T-cell (primary cell): Measurements from ENCODE around the gene ZNF628. TPM values are rescaled to one million over a fixed set of nuclear protein-coding genes. Genes with fewer than 3 reads are reported as not detected.
A peak's percentile ranks its signal among the peaks of the same experiment; 100 is the strongest.

Experiments
- ATAC-seq, 4 experiments: fragments of 200-7000 bp in 3 of 4; fragments of 150-1000 bp in 1 of 4; cut with Tn5 transposase; replicated peaks in 1 of 4; 1 replicate in 3 of 4; 2 replicates in 1 of 4; pipeline ENCODE4 v1.10.0; 2021; ENCODE audit warnings: moderate library complexity in 3 of 4, mild to moderate bottlenecking in 2 of 4, moderate number of reproducible peaks in 1 of 4
- CTCF ChIA-PET, 2 donors: fragments of 300-600 bp; sonication (Branson Sonifier 250); formaldehyde crosslinking; loops; one replicate each; lab custom pipeline; 2022; ENCODE audit warnings: antibody characterized with exemption in 2 of 2; lab: Charles Lee
- POLR2A ChIA-PET, 2 donors: fragments of 300-600 bp; sonication (Branson Sonifier 250); formaldehyde crosslinking; loops; one replicate each; lab custom pipeline; 2022; ENCODE audit warnings: antibody characterized with exemption in 2 of 2; lab: Charles Lee
- DNase-seq, 35 experiments: peaks; one replicate each; pipeline versions ENCODE4 v3.0.0 to v3.0.0-alpha.2; 2013 to 2023
- H3K27ac ChIP-seq: one replicate; pipeline ENCODE4 v1.5.1; 2013; ENCODE audit warnings: low read length
- H3K27me3 ChIP-seq, 2 experiments: replicated peaks in 1 of 2; 1 replicate in 1 of 2; 2 replicates in 1 of 2; pipeline versions ENCODE4 v1.6.1 to v1.7.0; 2013; ENCODE audit warnings: low read length in 1 of 2, mixed read lengths in 1 of 2; ENCODE audit not compliant: control insufficient read depth in 2 of 2, insufficient read depth in 2 of 2; ENCODE audit errors: extremely low read depth in 1 of 2
- H3K36me3 ChIP-seq, 2 donors: 1 replicate in 1 of 2; 2 replicates in 1 of 2; pipeline versions ENCODE4 v1.6.1 to v1.7.0; 2013; ENCODE audit warnings: low read length in 1 of 2; ENCODE audit not compliant: control insufficient read depth in 2 of 2, insufficient read depth in 1 of 2; ENCODE audit errors: extremely low read depth in 1 of 2
- H3K4me1 ChIP-seq, 2 experiments: 1 replicate in 1 of 2; 2 replicates in 1 of 2; pipeline versions ENCODE4 v1.6.1 to v1.7.0; 2013; ENCODE audit warnings: low read length in 2 of 2, mixed read lengths in 1 of 2; ENCODE audit not compliant: insufficient read depth in 2 of 2, control insufficient read depth in 1 of 2; ENCODE audit errors: extremely low read depth in 1 of 2
- H3K4me3 ChIP-seq, 2 donors: 1 replicate in 1 of 2; 2 replicates in 1 of 2; pipeline versions ENCODE4 v1.5.1 to v1.7.0; 2013; ENCODE audit warnings: mild to moderate bottlenecking in 2 of 2, low read length in 1 of 2, moderate library complexity in 1 of 2; ENCODE audit not compliant: control insufficient read depth in 1 of 2; ENCODE audit errors: extremely low read depth in 1 of 2
- H3K9me3 ChIP-seq: 2 replicates; pipeline ENCODE4 v1.7.0; 2013
- H3K27ac Mint-ChIP-seq, 2 donors: one replicate each; pipeline ENCODE4 v1.8.0; 2020 to 2021; ENCODE audit warnings: mild to moderate bottlenecking in 2 of 2, mixed read lengths in 2 of 2
- H3K27me3 Mint-ChIP-seq, 2 donors: one replicate each; pipeline ENCODE4 v1.8.0; 2021 to 2022; ENCODE audit warnings: mixed read lengths in 2 of 2
- H3K36me3 Mint-ChIP-seq: one replicate; pipeline ENCODE4 v1.8.0; 2021; ENCODE audit warnings: mixed read lengths
- H3K4me1 Mint-ChIP-seq, 3 donors: one replicate each; pipeline ENCODE4 v1.8.0; 2020 to 2022; ENCODE audit warnings: mixed read lengths in 3 of 3, mild to moderate bottlenecking in 1 of 3
- H3K4me3 Mint-ChIP-seq, 3 donors: one replicate each; pipeline ENCODE4 v1.8.0; 2020 to 2022; ENCODE audit warnings: mild to moderate bottlenecking in 3 of 3, mixed read lengths in 3 of 3, moderate library complexity in 3 of 3
- H3K9me3 Mint-ChIP-seq, 3 donors: one replicate each; pipeline ENCODE4 v1.8.0; 2020 to 2022; ENCODE audit warnings: mixed read lengths in 3 of 3
- WGBS: methylation state at CpG from one replicate; pipeline ENCODE4 v1.1.5; 2013; ENCODE audit warnings: missing lambda C conversion rate; ENCODE audit not compliant: insufficient coverage; 5-methylcytosine and 5-hydroxymethylcytosine counted together
- total RNA-seq, 35 experiments: library from RNA in 6 of 35; stranded (reverse) in 6 of 35; fragments of 120-200 nt in 1 of 35; gene quantifications; one replicate each; pipeline versions ENCODE4 v1.2.1 to v1.2.4 and lab custom pipeline; 2013 to 2026

The ZNF628 gene
- total RNA-seq, result 10 to 100 TPM; 14.2 to 24.1 (median 16.2) TPM
- 4.9 TPM for total RNA-seq (2013)
- total RNA-seq (lab: John Stamatoyannopoulos, UW), result 3.9 to 38.5 (median 9.0) reads per million in 29 experiments

GRCh38 chr19:55476100-55476775 is at the start of gene ZNF628:
TSS of gene ZNF628 (plus strand) at chr19:55476617. CDS start at chr19:55479911, 3,294 bp downstream.
- DNase-seq (peak; percentile 96 to 99 (median 98)), ATAC-seq (peak; percentile 95)
- no peaks in the 10 kb centered on the region for H3K9me3 Mint-ChIP-seq
- H3K36me3 Mint-ChIP-seq, result peaks cover 8% of the 10 kb centered on the region
- CTCF ChIA-PET, result interaction anchor here (0.6 to 2.0 kb wide), 10 partner anchors 9 to 150 kb away, joined by 3 to 21 read pairs (median 6); partner anchors contain the start of genes FIZ1 (in 1 of the 2), ISOC2 (in 1 of the 2) and ZNF784 (in 1 of the 2)
- Histone ChIP-seq H3K27me3 (peaks cover 0 to 10% of the 10 kb centered on the region in 2 experiments), H3K9me3 (no peaks in the 10 kb centered on the region), H3K27ac (peak within 1 kb of the TSS; percentile 66), H3K4me3 (peak within 1 kb of the TSS; percentile 53 to 90), H3K36me3 (peaks cover 0 to 4% of the 10 kb centered on the region in 2 donors), H3K4me1 (peaks cover 2 to 24% of the 10 kb centered on the region in 2 experiments)
- H3K4me1 Mint-ChIP-seq, result peaks cover 26 to 34% (median 28%) of the 10 kb centered on the region in 3 donors
- POLR2A ChIA-PET, result interaction anchor here in 1 of 2 donors (0.6 to 1.6 kb wide), 5 partner anchors 15 to 397 kb away, joined by 4 to 13 read pairs (median 6); partner anchors contain the start of genes ISOC2 and ZNF784
- WGBS, result 2% methylated on average over 48 of the region's 61 CpGs
- peak within 1 kb of the TSS; percentile 82 to 86 (median 86) for H3K4me3 Mint-ChIP-seq
- H3K27ac Mint-ChIP-seq, result peak within 1 kb of the TSS; percentile 91 to 94
- H3K27me3 Mint-ChIP-seq, result no peaks in the 10 kb centered on the region

GRCh38 chr19:55431183-55431582 is 45.2 kb upstream of the ZNF628 start:
- ATAC-seq (no peak), DNase-seq (no peak)
- Histone ChIP-seq H3K4me3 (no peak overlapping the region), H3K27ac (no peak overlapping the region), H3K9me3 (no peaks in the 10 kb centered on the region), H3K27me3 (peaks cover 9 to 63% of the 10 kb centered on the region in 2 experiments), H3K4me1 (peaks cover 0 to 4% of the 10 kb centered on the region in 2 experiments), H3K36me3 (no peaks in the 10 kb centered on the region)
- Mint-ChIP-seq H3K36me3 (no peaks in the 10 kb centered on the region), H3K9me3 (no peaks in the 10 kb centered on the region), H3K4me3 (no peak overlapping the region), H3K27ac (peak overlapping the region in 1 of 2 donors; percentile 14), H3K4me1 (no peaks in the 10 kb centered on the region), H3K27me3 (peaks cover 29 to 37% of the 10 kb centered on the region in 2 donors)
- POLR2A ChIA-PET, result no interaction called here
- WGBS, result 82% methylated on average over 1 of the region's 1 CpG
- CTCF ChIA-PET, result no interaction called here

GRCh38 chr19:55432241-55432959 is 44.0 kb upstream of the ZNF628 start:
- WGBS, result 88% methylated on average over 10 of the region's 14 CpGs
- H3K9me3 Mint-ChIP-seq, result no peaks in the 10 kb centered on the region
- peaks cover 0 to 3% (median 0%) of the 10 kb centered on the region in 3 donors for H3K4me1 Mint-ChIP-seq
- H3K36me3 Mint-ChIP-seq, result no peaks in the 10 kb centered on the region
- Histone ChIP-seq H3K36me3 (no peaks in the 10 kb centered on the region), H3K4me1 (peaks cover 0 to 4% of the 10 kb centered on the region in 2 experiments), H3K27ac (no peak overlapping the region), H3K9me3 (no peaks in the 10 kb centered on the region), H3K4me3 (no peak overlapping the region), H3K27me3 (peaks cover 9 to 75% of the 10 kb centered on the region in 2 experiments)
- POLR2A ChIA-PET, result no interaction called here
- H3K27ac Mint-ChIP-seq, result no peak overlapping the region
- DNase-seq (no peak), ATAC-seq (no peak)
- CTCF ChIA-PET, result no interaction called here
- H3K4me3 Mint-ChIP-seq, result no peak overlapping the region
- peaks cover 38 to 46% of the 10 kb centered on the region in 2 donors for H3K27me3 Mint-ChIP-seq

- ChIA-PET CTCF (no interaction called here), POLR2A (no interaction called here)
- Histone ChIP-seq H3K4me1 (peaks cover 0 to 4% of the 10 kb centered on the region in 2 experiments), H3K27ac (no peak overlapping the region), H3K36me3 (no peaks in the 10 kb centered on the region), H3K4me3 (no peak overlapping the region), H3K9me3 (no peaks in the 10 kb centered on the region), H3K27me3 (peaks cover 9 to 83% of the 10 kb centered on the region in 2 experiments)
- no peaks in the 10 kb centered on the region for H3K9me3 Mint-ChIP-seq
- no peak for DNase-seq
- H3K4me1 Mint-ChIP-seq, result peaks cover 0 to 3% (median 0%) of the 10 kb centered on the region in 3 donors
- WGBS, result 24% methylated on average over 48 of the region's 48 CpGs
- ATAC-seq, result no peak
- no peak overlapping the region for H3K27ac Mint-ChIP-seq
- no peaks in the 10 kb centered on the region for H3K36me3 Mint-ChIP-seq
- peaks cover 39 to 53% of the 10 kb centered on the region in 2 donors for H3K27me3 Mint-ChIP-seq
- no peak overlapping the region for H3K4me3 Mint-ChIP-seq
These were observed 43.1 kb upstream of the ZNF628 start for GRCh38 chr19:55433292-55433691.

GRCh38 chr19:55434356-55434919 is 42.0 kb upstream of the ZNF628 start:
- Histone ChIP-seq H3K27ac (no peak overlapping the region), H3K9me3 (no peaks in the 10 kb centered on the region), H3K27me3 (peaks cover 15 to 83% of the 10 kb centered on the region in 2 experiments), H3K4me1 (peaks cover 0 to 2% of the 10 kb centered on the region in 2 experiments), H3K4me3 (no peak overlapping the region), H3K36me3 (no peaks in the 10 kb centered on the region)
- H3K4me1 Mint-ChIP-seq, result peaks cover 0 to 6% (median 3%) of the 10 kb centered on the region in 3 donors
- no peak for DNase-seq
- no peaks in the 10 kb centered on the region for H3K9me3 Mint-ChIP-seq
- no peak for ATAC-seq
- CTCF ChIA-PET, result no interaction called here
- H3K4me3 Mint-ChIP-seq, result no peak overlapping the region
- POLR2A ChIA-PET, result no interaction called here
- peaks cover 42 to 59% of the 10 kb centered on the region in 2 donors for H3K27me3 Mint-ChIP-seq
- no peaks in the 10 kb centered on the region for H3K36me3 Mint-ChIP-seq
- no peak overlapping the region for H3K27ac Mint-ChIP-seq
- 77% methylated on average over 4 of the region's 4 CpGs for WGBS

- no peak overlapping the region for H3K27ac Mint-ChIP-seq
- WGBS, result 98% methylated on average over 4 of the region's 4 CpGs
- H3K4me3 ChIP-seq, result no peak overlapping the region
- no peaks in the 10 kb centered on the region for H3K36me3 ChIP-seq
- H3K27ac ChIP-seq, result no peak overlapping the region
- H3K4me1 ChIP-seq, result peaks cover 0 to under 1% of the 10 kb centered on the region in 2 experiments
- peaks cover 45 to 60% of the 10 kb centered on the region in 2 donors for H3K27me3 Mint-ChIP-seq
- DNase-seq (no peak), ATAC-seq (no peak)
- H3K4me3 Mint-ChIP-seq, result no peak overlapping the region
- ChIA-PET CTCF (no interaction called here), POLR2A (no interaction called here)
- peaks cover 1 to 7% (median 4%) of the 10 kb centered on the region in 3 donors for H3K4me1 Mint-ChIP-seq
- no peaks in the 10 kb centered on the region for H3K9me3 ChIP-seq
- H3K27me3 ChIP-seq, result peaks cover 15 to 82% of the 10 kb centered on the region in 2 experiments
- H3K9me3 Mint-ChIP-seq, result no peaks in the 10 kb centered on the region
- no peaks in the 10 kb centered on the region for H3K36me3 Mint-ChIP-seq
These were observed 41.4 kb upstream of the ZNF628 start for GRCh38 chr19:55435020-55435419.
